Cardiac fibroblast (primary cell): ENCODE data around the gene RAB3C.

ENCODE experiments used
- DNase-seq, 2 donors: peaks; one replicate each; pipeline versions ENCODE4 v3.0.0 to v3.0.0-alpha.2; 2010; ENCODE audit warnings: low read depth in 2 of 2
- H3K4me3 ChIP-seq, 2 donors: replicated peaks in 1 of 2; 1 replicate in 1 of 2; 2 replicates in 1 of 2; pipeline ENCODE4 v1.5.1; 2011; ENCODE audit warnings: low read depth in 2 of 2, low read length in 2 of 2, mild to moderate bottlenecking in 2 of 2, moderate library complexity in 1 of 2
- CTCF ChIP-seq: IDR thresholded peaks from one replicate; pipeline ENCODE4 v1.5.1; 2011; ENCODE audit warnings: low read depth, mild to moderate bottlenecking, low read length, inconsistent platforms

RAB3C gene

DNA sequence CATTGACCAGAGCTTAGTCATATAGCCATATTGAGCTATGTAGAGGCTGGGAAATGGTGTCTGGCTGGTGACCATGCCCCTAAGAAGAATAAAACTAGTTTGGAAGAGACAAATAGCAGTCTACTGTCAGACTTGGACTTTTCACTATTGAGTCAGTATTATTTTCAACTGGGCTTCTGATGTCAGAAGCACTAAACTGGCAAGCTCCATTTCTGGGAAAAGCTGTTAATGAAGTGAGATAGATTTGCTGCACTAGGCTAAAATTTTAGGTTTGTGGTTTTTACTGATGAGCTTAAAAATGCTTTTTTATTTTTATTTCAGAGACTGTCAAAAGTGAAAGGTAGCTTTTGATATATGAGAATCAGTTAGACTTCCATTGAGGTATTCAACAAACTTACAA lies 220.2 kb downstream of the RAB3C start:
- no peak for TF ChIP-seq CTCF
- DNase-seq: no peak

DNA sequence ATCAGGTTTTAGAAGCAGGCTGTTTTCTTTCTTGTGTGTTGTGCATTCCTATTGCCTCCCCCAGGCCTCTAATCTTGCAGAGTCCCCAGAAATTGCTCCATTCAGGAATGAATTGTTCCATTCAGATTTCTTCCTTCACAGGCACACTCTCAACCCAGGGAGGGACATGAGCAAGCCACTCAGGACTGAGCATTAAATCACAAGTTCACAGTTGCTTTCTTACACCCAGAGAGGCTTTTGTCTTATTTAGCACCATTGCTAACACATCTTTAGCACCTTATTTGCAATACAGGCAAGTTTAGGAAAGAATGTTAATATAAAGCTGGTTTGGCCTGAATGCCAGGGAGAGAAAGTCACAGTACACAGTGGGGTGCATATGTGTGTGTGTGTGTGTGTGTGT lies 221.4 kb downstream of the RAB3C start:
- TF ChIP-seq CTCF: no peak
- no peak for DNase-seq
- no peak overlapping the region for H3K4me3 ChIP-seq

More for the DNA sequence above, 220.2 kb downstream of the RAB3C start:
- H3K4me3 ChIP-seq: no peak overlapping the region

DNA sequence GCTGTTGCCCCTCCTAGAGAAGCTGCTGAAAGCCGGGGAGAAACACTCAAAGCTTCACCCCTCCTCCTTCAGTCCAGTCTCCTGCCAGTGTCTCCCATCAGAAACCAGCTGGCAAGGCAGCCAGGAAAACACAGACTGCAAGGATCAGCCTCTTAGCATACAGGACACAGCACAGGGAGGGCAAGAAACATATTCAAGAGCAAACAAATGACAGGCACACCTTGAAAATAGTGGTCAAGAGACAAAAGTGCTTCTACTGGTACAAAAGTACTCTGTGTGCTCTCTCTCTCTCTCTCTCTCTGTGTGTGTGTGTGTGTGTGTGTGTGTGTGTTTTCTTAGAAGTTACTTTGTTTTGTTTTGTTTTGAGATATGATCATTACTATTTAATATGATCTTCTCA lies 227.2 kb downstream of the RAB3C start:
- no peak overlapping the region for H3K4me3 ChIP-seq
- no peak for DNase-seq
- no peak for TF ChIP-seq CTCF

GRCh38 chr5:58813855-58814254 lies 231.0 kb downstream of the RAB3C start:
- DNase-seq: no peak
- no peak for TF ChIP-seq CTCF
- H3K4me3 ChIP-seq: no peak overlapping the region

- DNase-seq: no peak
- no peak for TF ChIP-seq CTCF
- no peak overlapping the region for H3K4me3 ChIP-seq
These were observed 233.4 kb downstream of the RAB3C start for GRCh38 chr5:58816181-58816731.

DNA sequence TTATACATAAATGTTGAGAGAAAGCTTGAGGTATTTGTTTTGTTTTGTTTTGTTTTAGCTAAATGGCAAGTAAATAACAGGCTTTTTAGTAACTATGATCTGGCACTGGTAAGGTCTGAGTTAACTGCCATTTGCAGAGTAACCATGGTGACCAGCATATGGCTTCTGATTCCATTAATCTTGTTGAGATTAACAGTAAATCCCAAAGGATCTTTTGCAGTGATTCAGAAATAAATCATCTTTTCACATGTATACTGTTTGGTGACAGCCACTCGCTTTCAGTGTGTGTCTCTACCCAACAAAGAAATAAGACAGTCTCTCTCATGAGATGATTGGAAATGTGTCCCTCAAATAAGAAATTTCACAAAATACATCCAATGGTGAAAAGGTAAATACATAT lies 235.6 kb downstream of the RAB3C start:
- H3K4me3 ChIP-seq: no peak overlapping the region
- no peak for DNase-seq
- TF ChIP-seq CTCF: no peak

- H3K4me3 ChIP-seq: no peak overlapping the region
- no peak for TF ChIP-seq CTCF
- no peak for DNase-seq
These were observed 242.6 kb downstream of the RAB3C start for GRCh38 chr5:58825441-58825840.
